IMR-90 (cell line): ENCODE results near the gene UNC119.

ENCODE experiments used
- CEBPB ChIP-seq: IDR thresholded peaks from 2 replicates; pipeline ENCODE4 v1.6.1; 2012; ENCODE audit warnings: low read depth, low read length, improper control_type of control experiment
- CTCF ChIP-seq: conservative IDR thresholded peaks from 2 replicates; pipeline ENCODE4 v1.5.1; 2012; ENCODE audit warnings: mild to moderate bottlenecking, low read depth, low read length, improper control_type of control experiment
- POLR2A ChIP-seq: IDR thresholded peaks from 2 replicates; pipeline ENCODE4 v1.6.1; 2012; ENCODE audit warnings: mild to moderate bottlenecking, low read depth, low read length
- RCOR1 ChIP-seq: IDR thresholded peaks from 2 replicates; pipeline ENCODE4 v1.6.1; 2012; ENCODE audit warnings: mild to moderate bottlenecking, low read length, improper control_type of control experiment; ENCODE audit not compliant: insufficient replicate concordance
- SMC3 ChIP-seq: fragments of 150-350 bp; IDR thresholded peaks from 2 replicates; pipeline ENCODE4 v1.6.1; 2016; ENCODE audit warnings: low read depth, mild to moderate bottlenecking, antibody characterized with exemption, low read length, moderate library complexity
- USF2 ChIP-seq: fragments of 150-350 bp; IDR thresholded peaks from 2 replicates; pipeline ENCODE4 v1.6.1; 2017; ENCODE audit warnings: mild to moderate bottlenecking, antibody characterized with exemption, low read length, low read depth

- TF ChIP-seq POLR2A: no peak
- TF ChIP-seq CTCF: no peak
- TF ChIP-seq RCOR1: no peak
- no peak for TF ChIP-seq USF2
- TF ChIP-seq CEBPB: no peak
- no peak for TF ChIP-seq SMC3
Observed at GRCh38 chr17:28513476-28513875, 38.9 kb downstream of the UNC119 start.
